ENCODE measurements around the gene SPATA18.

Gene SPATA18

GRCh38 chr4:52051213-52051614 is at the start of gene SPATA18:
TSS of gene SPATA18 (plus strand) at chr4:52051304. CDS start at chr4:52051705, 401 bp downstream.
- DNase-seq = no peak

- no peak for DNase-seq
Measured at GRCh38 chr4:52001616-52002015, 49.5 kb upstream of the SPATA18 start.

- no peak for DNase-seq
Measured at GRCh38 chr4:52004414-52004813, 46.7 kb upstream of the SPATA18 start.

- DNase-seq = no peak
Measured at GRCh38 chr4:52005604-52006273, 45.4 kb upstream of the SPATA18 start.

- DNase-seq = no peak
Measured at GRCh38 chr4:52006887-52007286, 44.2 kb upstream of the SPATA18 start.

- no peak for DNase-seq
Measured at GRCh38 chr4:52010986-52011385, 40.1 kb upstream of the SPATA18 start.

GRCh38 chr4:52012651-52013050 is 38.5 kb upstream of the SPATA18 start:
- no peak for DNase-seq

- DNase-seq = no peak
Measured at GRCh38 chr4:52014903-52015302, 36.2 kb upstream of the SPATA18 start.

GRCh38 chr4:52015366-52015765 is 35.7 kb upstream of the SPATA18 start:
- DNase-seq = no peak

- DNase-seq = no peak
Measured at GRCh38 chr4:52016981-52017380, 34.1 kb upstream of the SPATA18 start.

- DNase-seq = no peak
Measured at GRCh38 chr4:52017814-52018213, 33.3 kb upstream of the SPATA18 start.

GRCh38 chr4:52019936-52020657 is 31.0 kb upstream of the SPATA18 start, which contains the start of gene LRRC66:
TSS of gene LRRC66 (minus strand) at chr4:52020363. CDS start at chr4:52017613, 2,750 bp downstream.
- no peak for DNase-seq

- no peak for DNase-seq
Measured at GRCh38 chr4:52028970-52029369, 22.1 kb upstream of the SPATA18 start.

- DNase-seq = no peak
Measured at GRCh38 chr4:52032005-52032404, 19.1 kb upstream of the SPATA18 start.

GRCh38 chr4:52035190-52035589 is 15.9 kb upstream of the SPATA18 start:
- no peak for DNase-seq

GRCh38 chr4:52036886-52037530 is 14.1 kb upstream of the SPATA18 start:
- no peak for DNase-seq

- DNase-seq = peak in 1 of 2 experiments; percentile 4
Measured at GRCh38 chr4:52037689-52038102, 13.4 kb upstream of the SPATA18 start.

GRCh38 chr4:52038103-52038912 is 12.8 kb upstream of the SPATA18 start, which contains the start of gene SGCB:
TSS of gene SGCB (minus strand) at chr4:52038299. CDS start at chr4:52038259, 40 bp downstream.
- no peak for DNase-seq

- no peak for DNase-seq
Measured at GRCh38 chr4:52045028-52045427, 6.1 kb upstream of the SPATA18 start.

GRCh38 chr4:52049266-52049665 is 1.8 kb upstream of the SPATA18 start:
- no peak for DNase-seq

- no peak for DNase-seq
Measured at GRCh38 chr4:52051615-52052474, 741 bp downstream of the SPATA18 start.

- no peak for DNase-seq
Measured at GRCh38 chr4:52052475-52052780, 1.3 kb downstream of the SPATA18 start.

Measured in SW 1271 (cell line).